WERI-Rb-1 (cell line): Measurements from ENCODE around the gene KCNMA1.

Source experiments
- DNase-seq: peaks from one replicate; pipeline ENCODE4 v3.0.0-alpha.2; 2020
- H3K27ac ChIP-seq: fragments of 250-450 bp; sonication (Bioruptor Pico); 2 replicates; pipeline ENCODE4 v1.5.1; 2020; ENCODE audit warnings: mild to moderate bottlenecking, moderate library complexity
- H3K27me3 ChIP-seq: fragments of 250-450 bp; sonication (Bioruptor Pico); 2 replicates; pipeline ENCODE4 v1.5.1; 2021; ENCODE audit warnings: mild to moderate bottlenecking, low read depth, moderate library complexity; ENCODE audit not compliant: insufficient read depth, severe bottlenecking
- H3K36me3 ChIP-seq: fragments of 250-450 bp; sonication (Bioruptor Pico); 2 replicates; pipeline ENCODE4 v1.5.1; 2020; ENCODE audit warnings: mild to moderate bottlenecking, moderate library complexity
- H3K4me3 ChIP-seq: 2 replicates; pipeline ENCODE4 v1.5.1; 2011; ENCODE audit warnings: low read depth, mild to moderate bottlenecking, control low read depth, low read length
- H3K9me3 ChIP-seq: fragments of 250-450 bp; sonication (Bioruptor Pico); 2 replicates; pipeline ENCODE4 v1.5.1; 2021; ENCODE audit warnings: mild to moderate bottlenecking, moderate library complexity; ENCODE audit not compliant: severe bottlenecking
- TF ChIP-seq, protein P1 (sequence below): IDR thresholded peaks from 2 replicates; pipeline ENCODE4 v1.5.1; 2011; ENCODE audit warnings: low read depth, mild to moderate bottlenecking, control low read depth, inconsistent platforms, low read length

The KCNMA1 gene

DNA sequence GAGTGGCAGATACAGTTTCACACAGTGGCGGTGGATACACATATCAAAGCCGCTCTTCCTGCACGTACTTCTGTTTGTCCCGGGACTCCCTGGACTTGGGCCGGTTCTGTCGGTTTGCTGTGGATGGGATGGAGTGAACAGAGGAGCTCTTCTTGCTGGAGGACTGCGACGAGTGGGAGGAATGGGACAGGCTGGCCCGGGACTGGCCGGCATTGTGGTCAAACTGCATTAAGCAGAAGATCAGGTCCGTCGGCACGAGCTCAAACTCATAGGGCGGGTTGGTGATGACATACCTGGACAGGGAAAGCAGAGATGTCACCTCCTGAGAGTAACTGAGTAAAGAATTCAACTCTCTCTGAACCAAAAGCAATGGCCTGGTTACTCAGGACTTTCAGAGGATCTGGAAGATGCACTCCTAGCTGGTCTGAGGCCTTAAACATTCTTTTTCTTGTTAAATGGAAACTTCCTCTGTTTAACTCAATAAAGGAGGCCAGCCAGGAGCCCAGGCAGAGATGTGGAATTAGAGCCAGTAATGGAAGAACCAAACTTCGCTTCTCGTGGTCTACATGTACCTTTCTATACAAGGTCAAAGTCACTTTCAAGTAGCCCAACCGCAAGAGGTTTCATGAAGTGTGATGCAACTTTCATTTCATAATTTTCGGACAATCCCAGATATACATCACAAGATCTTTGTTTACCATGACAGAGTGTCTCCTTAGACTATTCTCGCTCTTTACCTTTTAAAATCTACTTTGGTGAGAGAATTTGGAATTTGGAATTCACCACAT is 750.2 kb downstream of the KCNMA1 start:
- DNase-seq: no peak
- Histone ChIP-seq H3K36me3 (no peaks in the 10 kb centered on the region), H3K9me3 (no peaks in the 10 kb centered on the region), H3K27me3 (no peaks in the 10 kb centered on the region), H3K4me3 (no peak overlapping the region), H3K27ac (no peak overlapping the region)
- TF ChIP-seq, protein P1, sequence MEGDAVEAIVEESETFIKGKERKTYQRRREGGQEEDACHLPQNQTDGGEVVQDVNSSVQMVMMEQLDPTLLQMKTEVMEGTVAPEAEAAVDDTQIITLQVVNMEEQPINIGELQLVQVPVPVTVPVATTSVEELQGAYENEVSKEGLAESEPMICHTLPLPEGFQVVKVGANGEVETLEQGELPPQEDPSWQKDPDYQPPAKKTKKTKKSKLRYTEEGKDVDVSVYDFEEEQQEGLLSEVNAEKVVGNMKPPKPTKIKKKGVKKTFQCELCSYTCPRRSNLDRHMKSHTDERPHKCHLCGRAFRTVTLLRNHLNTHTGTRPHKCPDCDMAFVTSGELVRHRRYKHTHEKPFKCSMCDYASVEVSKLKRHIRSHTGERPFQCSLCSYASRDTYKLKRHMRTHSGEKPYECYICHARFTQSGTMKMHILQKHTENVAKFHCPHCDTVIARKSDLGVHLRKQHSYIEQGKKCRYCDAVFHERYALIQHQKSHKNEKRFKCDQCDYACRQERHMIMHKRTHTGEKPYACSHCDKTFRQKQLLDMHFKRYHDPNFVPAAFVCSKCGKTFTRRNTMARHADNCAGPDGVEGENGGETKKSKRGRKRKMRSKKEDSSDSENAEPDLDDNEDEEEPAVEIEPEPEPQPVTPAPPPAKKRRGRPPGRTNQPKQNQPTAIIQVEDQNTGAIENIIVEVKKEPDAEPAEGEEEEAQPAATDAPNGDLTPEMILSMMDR: no peak

GRCh38 chr10:76885816-76886215 is 751.8 kb downstream of the KCNMA1 start:
- DNase-seq: no peak
- Histone ChIP-seq H3K27me3 (no peaks in the 10 kb centered on the region), H3K4me3 (no peak overlapping the region), H3K36me3 (no peaks in the 10 kb centered on the region), H3K9me3 (no peaks in the 10 kb centered on the region), H3K27ac (no peak overlapping the region)
- TF ChIP-seq, protein P1: no peak

GRCh38 chr10:76884673-76885275 is 752.8 kb downstream of the KCNMA1 start:
- TF ChIP-seq, protein P1: no peak
- Histone ChIP-seq H3K9me3 (no peaks in the 10 kb centered on the region), H3K27ac (no peak overlapping the region), H3K36me3 (no peaks in the 10 kb centered on the region), H3K27me3 (no peaks in the 10 kb centered on the region), H3K4me3 (no peak overlapping the region)
- no peak for DNase-seq

GRCh38 chr10:76883596-76883995 is 754.0 kb downstream of the KCNMA1 start:
- TF ChIP-seq, protein P1: no peak
- H3K27ac ChIP-seq: no peak overlapping the region

DNA sequence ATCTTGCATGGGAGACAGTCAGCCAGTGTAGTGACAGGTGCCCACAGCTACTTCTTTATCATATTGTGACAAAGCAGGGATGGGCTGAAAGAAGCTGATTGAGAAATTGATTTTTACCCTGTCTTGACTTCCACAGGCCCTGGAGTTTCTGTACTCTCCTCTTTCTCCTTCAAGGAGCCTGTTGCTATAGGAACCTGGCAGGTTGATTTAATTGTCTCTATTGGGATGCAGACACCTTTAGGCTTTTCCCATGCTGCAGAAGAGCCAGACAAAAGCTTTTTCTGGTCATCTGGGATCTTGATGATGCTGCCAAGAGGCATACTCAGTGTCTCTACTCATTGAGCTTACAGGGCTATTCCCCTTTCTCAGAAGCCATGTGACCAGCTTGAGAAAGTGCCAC is 754.8 kb downstream of the KCNMA1 start:
- no peak overlapping the region for H3K4me3 ChIP-seq
- H3K9me3 ChIP-seq: no peaks in the 10 kb centered on the region
- H3K27me3 ChIP-seq: no peaks in the 10 kb centered on the region
- DNase-seq: no peak
- H3K36me3 ChIP-seq: no peaks in the 10 kb centered on the region
- TF ChIP-seq, protein P1: no peak
- H3K27ac ChIP-seq: no peak overlapping the region

More at GRCh38 chr10:76883596-76883995, 754.0 kb downstream of the KCNMA1 start:
- Histone ChIP-seq H3K36me3 (no peaks in the 10 kb centered on the region), H3K27me3 (no peaks in the 10 kb centered on the region), H3K9me3 (no peaks in the 10 kb centered on the region), H3K4me3 (no peak overlapping the region)
- no peak for DNase-seq
